Panc1 (cell line): ENCODE measurements around the gene GJA1.

Source experiments
- CTCF ChIP-seq: fragments of 450-650 bp; IDR thresholded peaks from 2 replicates; pipeline ENCODE4 v1.5.1; 2017; ENCODE audit warnings: mild to moderate bottlenecking
- POLR2AphosphoS5 ChIP-seq: IDR thresholded peaks from 2 replicates; pipeline ENCODE4 v1.6.1; 2012; ENCODE audit warnings: mild to moderate bottlenecking, low read depth, low read length, moderate library complexity
- REST ChIP-seq, 2 experiments: IDR thresholded peaks; 2 replicates each; pipeline ENCODE4 v1.6.1; 2011 to 2012; ENCODE audit warnings: low read depth in 2 of 2, control low read depth in 1 of 2, low read length in 1 of 2, mild to moderate bottlenecking in 1 of 2, moderate library complexity in 1 of 2; ENCODE audit not compliant: insufficient read depth in 1 of 2
- SIN3A ChIP-seq: IDR thresholded peaks from 2 replicates; pipeline ENCODE4 v1.6.1; 2012; ENCODE audit warnings: low read depth, mild to moderate bottlenecking, low read length, moderate library complexity, borderline replicate concordance; ENCODE audit not compliant: insufficient read depth
- TCF7L2 ChIP-seq: IDR thresholded peaks from 2 replicates; pipeline ENCODE4 v1.6.1; 2011; ENCODE audit warnings: mild to moderate bottlenecking, low read depth, low read length, inconsistent platforms

GRCh38 chr6:121408321-121408720, 27.1 kb upstream of the GJA1 start:
- TF ChIP-seq CTCF (no peak), POLR2AphosphoS5 (no peak), SIN3A (no peak), REST (IDR thresholded peaks at IDR 0.05; ENCODE audit: insufficient read depth in 1 of 2, low read depth in 2 of 2, low read length in 1 of 2) (no peak), TCF7L2 (no peak)
